ENCODE results near the gene MT1A. TPM values are rescaled to one million over a fixed set of nuclear protein-coding genes. Genes with fewer than 3 reads are reported as not detected.

Gene MT1A
- total RNA-seq, 1 donor from 2014 or later = not detected

GRCh38 chr16:56639045-56639444, 579 bp downstream of the MT1A start:
- TF ChIP-seq CTCF (IDR thresholded peaks at IDR 0.05) = no peak
- Mint-ChIP-seq H3K4me1 (peaks cover 28% of the 10 kb centered on the region), H3K27me3 (peaks cover 69% of the 10 kb centered on the region), H3K36me3 (ENCODE audit: low read depth) (no peaks in the 10 kb centered on the region), H3K27ac (no peak overlapping the region), H3K9me3 (no peaks in the 10 kb centered on the region), H3K4me3 (no peak overlapping the region)
- intact Hi-C loops (cut with micrococcal nuclease) = loop anchor here (10.0 kb wide), 1 partner anchor 296 kb away; the partner anchor contains the start of gene HERPUD1
- DNase-seq (no peak), ATAC-seq (ENCODE audit: low read depth) (no peak)
- CTCF ChIA-PET = no interaction called here
- POLR2A ChIA-PET = interaction anchor here (0.7 to 2.4 kb wide), 2 partner anchors 9 to 15 kb away, joined by 4 to 5 read pairs; no protein-coding TSS in a partner anchor

GRCh38 chr16:56640076-56640475, 1.6 kb downstream of the MT1A start:
- peaks cover 27% of the 10 kb centered on the region for H3K4me1 Mint-ChIP-seq
- intact Hi-C loops (cut with micrococcal nuclease) = loop anchor here (5.0 kb wide), 1 partner anchor 42 kb away; the partner anchor contains the start of gene MT1X
- H3K4me3 Mint-ChIP-seq = no peak overlapping the region
- no peaks in the 10 kb centered on the region for H3K36me3 Mint-ChIP-seq (ENCODE audit: low read depth)
- H3K27me3 Mint-ChIP-seq = peaks cover 67% of the 10 kb centered on the region
- H3K9me3 Mint-ChIP-seq = no peaks in the 10 kb centered on the region
- no peak overlapping the region for H3K27ac Mint-ChIP-seq
- no peak for ATAC-seq (ENCODE audit: low read depth)
- ChIA-PET CTCF (no interaction called here), POLR2A (interaction anchor here (2.4 kb wide), 1 partner anchor 10 kb away, joined by 5 read pairs; no protein-coding TSS in a partner anchor)
- no peak for TF ChIP-seq CTCF (IDR thresholded peaks at IDR 0.05)
- DNase-seq = no peak

- intact Hi-C loops (cut with micrococcal nuclease) = loop anchor here (5.0 kb wide), 1 partner anchor 41 kb away; the partner anchor contains the start of gene MT1X
- no peak for ATAC-seq (ENCODE audit: low read depth)
- H3K4me1 Mint-ChIP-seq = peaks cover 23% of the 10 kb centered on the region
- H3K36me3 Mint-ChIP-seq (ENCODE audit: low read depth) = no peaks in the 10 kb centered on the region
- POLR2A ChIA-PET = interaction anchor here (2.4 kb wide), 1 partner anchor 11 kb away, joined by 5 read pairs; no protein-coding TSS in a partner anchor
- CTCF ChIA-PET = no interaction called here
- no peak overlapping the region for H3K4me3 Mint-ChIP-seq
- no peak for DNase-seq
- H3K27me3 Mint-ChIP-seq = peaks cover 69% of the 10 kb centered on the region
- no peaks in the 10 kb centered on the region for H3K9me3 Mint-ChIP-seq
- H3K27ac Mint-ChIP-seq = no peak overlapping the region
- no peak for TF ChIP-seq CTCF (IDR thresholded peaks at IDR 0.05)
Measured at GRCh38 chr16:56641166-56641565, 2.7 kb downstream of the MT1A start.

GRCh38 chr16:56643080-56643778, 4.8 kb downstream of the MT1A start:
- no peaks in the 10 kb centered on the region for H3K36me3 Mint-ChIP-seq (ENCODE audit: low read depth)
- peaks cover 64% of the 10 kb centered on the region for H3K27me3 Mint-ChIP-seq
- H3K4me3 Mint-ChIP-seq = peak overlapping the region; percentile 59
- no peak for TF ChIP-seq CTCF (IDR thresholded peaks at IDR 0.05)
- H3K27ac Mint-ChIP-seq = no peak overlapping the region
- intact Hi-C loops (cut with micrococcal nuclease) = loop anchor here (1.0 to 5.0 kb wide), 5 partner anchors 13 to 129 kb away; partner anchors contain the start of genes MT1F, MT1X and MT2A
- peak; percentile 99 for ATAC-seq (ENCODE audit: low read depth)
- H3K9me3 Mint-ChIP-seq = no peaks in the 10 kb centered on the region
- peak; percentile 42 for DNase-seq
- ChIA-PET CTCF (interaction anchor here (0.8 to 1.6 kb wide), 6 partner anchors 13 to 67 kb away, joined by 3 to 6 read pairs (median 3); no protein-coding TSS in a partner anchor), POLR2A (interaction anchor here (0.9 to 1.0 kb wide), 2 partner anchors 14 to 18 kb away, joined by 3 to 4 read pairs; partner anchors contain the start of genes MT1E and MT1F)
- H3K4me1 Mint-ChIP-seq = peaks cover 18% of the 10 kb centered on the region

- Mint-ChIP-seq H3K4me1 (peaks cover 18% of the 10 kb centered on the region), H3K27ac (no peak overlapping the region), H3K36me3 (ENCODE audit: low read depth) (no peaks in the 10 kb centered on the region), H3K27me3 (peaks cover 64% of the 10 kb centered on the region), H3K4me3 (peak overlapping the region; percentile 46), H3K9me3 (no peaks in the 10 kb centered on the region)
- POLR2A ChIA-PET = interaction anchor here (1.0 kb wide), 1 partner anchor 14 kb away, joined by 4 read pairs; the partner anchor contains the start of gene MT1F
- intact Hi-C loops (cut with micrococcal nuclease) = loop anchor here (1.0 to 5.0 kb wide), 5 partner anchors 13 to 130 kb away; partner anchors contain the start of genes MT1F, MT1X and MT2A
- CTCF ChIA-PET = interaction anchor here (0.8 to 1.6 kb wide), 6 partner anchors 13 to 67 kb away, joined by 3 to 6 read pairs (median 3); no protein-coding TSS in a partner anchor
- DNase-seq = no peak
- TF ChIP-seq CTCF (IDR thresholded peaks at IDR 0.05) = no peak
- ATAC-seq (ENCODE audit: low read depth) = no peak
Measured at GRCh38 chr16:56643833-56644232, 5.4 kb downstream of the MT1A start.
